ENCODE measurements around the gene CAMTA1.

Gene CAMTA1

GRCh38 chr1:7267493-7267892 lies 482.2 kb downstream of the CAMTA1 start:
- peak; percentile 76 for DNase-seq (ENCODE audit: low read depth)
- TF ChIP-seq CTCF (conservative IDR thresholded peaks at IDR 0.05; ENCODE audit: low read depth, low read length): no peak
- no peak overlapping the region for H3K4me3 ChIP-seq (ENCODE audit: low read length)

GRCh38 chr1:7268983-7269382 lies 483.7 kb downstream of the CAMTA1 start:
- TF ChIP-seq CTCF (conservative IDR thresholded peaks at IDR 0.05; ENCODE audit: low read depth, low read length): no peak
- no peak overlapping the region for H3K4me3 ChIP-seq (ENCODE audit: low read length)
- no peak for DNase-seq (ENCODE audit: low read depth)

GRCh38 chr1:7269525-7269924 lies 484.3 kb downstream of the CAMTA1 start:
- no peak for DNase-seq (ENCODE audit: low read depth)
- no peak overlapping the region for H3K4me3 ChIP-seq (ENCODE audit: low read length)
- no peak for TF ChIP-seq CTCF (conservative IDR thresholded peaks at IDR 0.05; ENCODE audit: low read depth, low read length)

GRCh38 chr1:7274256-7274655 lies 489.0 kb downstream of the CAMTA1 start:
- no peak for DNase-seq (ENCODE audit: low read depth)
- H3K4me3 ChIP-seq (ENCODE audit: low read length): no peak overlapping the region
- no peak for TF ChIP-seq CTCF (conservative IDR thresholded peaks at IDR 0.05; ENCODE audit: low read depth, low read length)

- no peak for DNase-seq (ENCODE audit: low read depth)
- TF ChIP-seq CTCF (conservative IDR thresholded peaks at IDR 0.05; ENCODE audit: low read depth, low read length): no peak
- H3K4me3 ChIP-seq (ENCODE audit: low read length): no peak overlapping the region
Measured at GRCh38 chr1:7278045-7278444, 492.8 kb downstream of the CAMTA1 start.

- no peak for TF ChIP-seq CTCF (conservative IDR thresholded peaks at IDR 0.05; ENCODE audit: low read depth, low read length)
- DNase-seq (ENCODE audit: low read depth): no peak
- H3K4me3 ChIP-seq (ENCODE audit: low read length): no peak overlapping the region
Measured at GRCh38 chr1:7278827-7279765, 493.8 kb downstream of the CAMTA1 start.

- DNase-seq (ENCODE audit: low read depth): no peak
- TF ChIP-seq CTCF (conservative IDR thresholded peaks at IDR 0.05; ENCODE audit: low read depth, low read length): no peak
- no peak overlapping the region for H3K4me3 ChIP-seq (ENCODE audit: low read length)
Measured at GRCh38 chr1:7279769-7280168, 494.5 kb downstream of the CAMTA1 start.

Measured in retinal pigment epithelial cell (primary cell).